SU-DHL-6 (cell line): ENCODE results near the gene GRAP2.

Experiments used
- H2AFZ ChIP-seq: fragments of 200-600 bp; sonication (generic); 2 replicates; pipeline ENCODE4 v1.6.1; 2014; ENCODE audit warnings: low read depth, mild to moderate bottlenecking, moderate library complexity, mixed read lengths, antibody characterized with exemption, low read length; ENCODE audit not compliant: severe bottlenecking
- H3F3A ChIP-seq: fragments of 200-600 bp; shearing (Covaris generic); 2 replicates; pipeline ENCODE4 v1.6.0; 2016; ENCODE audit warnings: antibody characterized with exemption, mild to moderate bottlenecking; ENCODE audit not compliant: insufficient read depth
- H3K27ac ChIP-seq: fragments of 200-600 bp; sonication (generic); 2 replicates; pipeline ENCODE4 v1.5.1; 2016; ENCODE audit warnings: low read depth, mild to moderate bottlenecking, low read length, moderate library complexity, mixed read lengths
- H3K27me3 ChIP-seq: fragments of 200-600 bp; sonication (generic), shearing (Covaris generic); 2 replicates; pipeline ENCODE4 v1.6.0; 2014; ENCODE audit warnings: mild to moderate bottlenecking, low read length
- H3K36me3 ChIP-seq: fragments of 200-600 bp; sonication (generic); 2 replicates; pipeline ENCODE4 v1.6.1; 2014; ENCODE audit warnings: mild to moderate bottlenecking, low read length, mixed read lengths
- H3K4me2 ChIP-seq: fragments of 300-600, 200-600 bp; shearing (Covaris generic), sonication (generic); 2 replicates; pipeline ENCODE4 v1.6.0; 2014; ENCODE audit warnings: low read length, low read depth, mild to moderate bottlenecking; ENCODE audit not compliant: poor library complexity, severe bottlenecking
- H3K4me3 ChIP-seq: fragments of 200-600 bp; sonication (generic); 2 replicates; pipeline ENCODE4 v1.5.1; 2014; ENCODE audit warnings: antibody characterized with exemption, low read length, mild to moderate bottlenecking, mixed read lengths; ENCODE audit not compliant: insufficient read depth, poor library complexity, severe bottlenecking
- H3K79me2 ChIP-seq: fragments of 200-600 bp; sonication (generic); 2 replicates; pipeline ENCODE4 v1.6.1; 2014; ENCODE audit warnings: mild to moderate bottlenecking, low read length, moderate library complexity; ENCODE audit not compliant: insufficient read depth
- H3K9ac ChIP-seq: fragments of 200-600 bp; sonication (generic); 2 replicates; pipeline ENCODE4 v1.7.0; 2014; ENCODE audit warnings: mild to moderate bottlenecking, low read length
- H3K9me2 ChIP-seq: fragments of 200-600 bp; sonication (generic); replicated peaks from 2 replicates; pipeline ENCODE4 v1.6.1; 2014; ENCODE audit warnings: low read length; ENCODE audit not compliant: insufficient read depth
- H3K9me3 ChIP-seq: fragments of 200-600 bp; sonication (generic); 2 replicates; pipeline ENCODE4 v1.6.1; 2014; ENCODE audit warnings: low read length, mixed read lengths; ENCODE audit not compliant: insufficient read depth
- H4K20me1 ChIP-seq: fragments of 200-600 bp; sonication (generic); 2 replicates; pipeline ENCODE4 v1.6.1; 2014; ENCODE audit warnings: low read depth, mild to moderate bottlenecking, antibody characterized with exemption, low read length, moderate library complexity, mixed read lengths
- CTCF ChIP-seq: fragments of 200-600 bp; sonication (generic); IDR thresholded peaks from one replicate; pipeline ENCODE4 v1.5.1; 2017; ENCODE audit warnings: antibody characterized with exemption, mild to moderate bottlenecking, low read length, moderate library complexity; ENCODE audit not compliant: insufficient read depth, poor library complexity, severe bottlenecking
- EZH2phosphoT487 ChIP-seq: fragments of 200-600 bp; sonication (generic), shearing (Covaris generic); conservative IDR thresholded peaks from 2 replicates; pipeline ENCODE4 v1.6.1; 2018; ENCODE audit warnings: mild to moderate bottlenecking, antibody characterized with exemption, low read length, moderate library complexity, mixed read lengths

The GRAP2 gene

GRCh38 chr22:39893526-39893925 is 7.4 kb upstream of the GRAP2 start, which contains the start of gene ENTHD1:
ENTHD1 (minus strand) TSS chr22:39893760; CDS start chr22:39887748, 6,012 bp downstream.
- Histone ChIP-seq H3K9ac (no peak within 1 kb of the TSS), H3K9me2 (no peaks in the 10 kb centered on the region), H3K79me2 (no peaks in the 10 kb centered on the region), H3K9me3 (no peaks in the 10 kb centered on the region), H3K27me3 (no peaks in the 10 kb centered on the region), H3K4me3 (no peak within 1 kb of the TSS), H3K27ac (no peak within 1 kb of the TSS), H4K20me1 (no peaks in the 10 kb centered on the region), H2AFZ (no peak within 1 kb of the TSS), H3F3A (no peaks in the 10 kb centered on the region), H3K36me3 (no peaks in the 10 kb centered on the region), H3K4me2 (no peak within 1 kb of the TSS)
- TF ChIP-seq CTCF (no peak), EZH2phosphoT487 (no peak)

- no peak for TF ChIP-seq EZH2phosphoT487
- TF ChIP-seq CTCF: no peak
- no peaks in the 10 kb centered on the region for H3K27me3 ChIP-seq
- no peaks in the 10 kb centered on the region for H3K9me2 ChIP-seq
Measured at GRCh38 chr22:39894554-39895092, 6.3 kb upstream of the GRAP2 start.

GRCh38 chr22:39895682-39896081 is 5.2 kb upstream of the GRAP2 start:
- H3K9me3 ChIP-seq: no peaks in the 10 kb centered on the region
- H3K9me2 ChIP-seq: no peaks in the 10 kb centered on the region
- no peak overlapping the region for H3K4me2 ChIP-seq
- H2AFZ ChIP-seq: no peak overlapping the region
- H3K27me3 ChIP-seq: no peaks in the 10 kb centered on the region
- H3K36me3 ChIP-seq: no peaks in the 10 kb centered on the region
- no peaks in the 10 kb centered on the region for H4K20me1 ChIP-seq
- no peaks in the 10 kb centered on the region for H3K79me2 ChIP-seq
- no peak overlapping the region for H3K4me3 ChIP-seq
- H3K27ac ChIP-seq: no peak overlapping the region
- no peak for TF ChIP-seq EZH2phosphoT487
- no peak for TF ChIP-seq CTCF
- H3K9ac ChIP-seq: no peak overlapping the region
- H3F3A ChIP-seq: no peaks in the 10 kb centered on the region

More at GRCh38 chr22:39894554-39895092, 6.3 kb upstream of the GRAP2 start:
- Histone ChIP-seq H2AFZ (no peak overlapping the region), H4K20me1 (no peaks in the 10 kb centered on the region), H3K27ac (no peak overlapping the region), H3K36me3 (no peaks in the 10 kb centered on the region), H3K4me2 (no peak overlapping the region), H3K9me3 (no peaks in the 10 kb centered on the region), H3F3A (no peaks in the 10 kb centered on the region), H3K9ac (no peak overlapping the region), H3K4me3 (no peak overlapping the region), H3K79me2 (no peaks in the 10 kb centered on the region)
